Measurements from ENCODE around the gene TNS1. TPM values are rescaled to one million over a fixed set of nuclear protein-coding genes. Genes with fewer than 3 reads are reported as not detected.

Gene TNS1
- total RNA-seq, 1 donor from 2014 or later, result 14.5 TPM

DNA sequence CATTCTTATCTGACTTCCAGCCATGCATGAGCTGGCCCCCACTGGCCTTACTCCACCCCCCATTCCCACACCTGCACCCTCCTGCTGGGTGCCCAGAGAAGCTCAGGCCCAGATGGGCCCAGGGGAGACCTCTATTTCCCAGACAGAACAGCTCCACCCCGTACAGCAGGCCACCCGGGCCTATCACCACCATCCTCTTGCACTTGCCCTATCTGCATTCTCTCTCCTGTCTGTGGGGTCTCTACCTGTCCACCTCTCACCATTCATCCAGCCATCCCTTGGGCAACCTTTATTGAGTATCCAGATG lies 25.3 kb upstream of the TNS1 start:
- DNase-seq (ENCODE audit: low read depth, low spot score), result no peak
- no peaks in the 10 kb centered on the region for H3K36me3 Mint-ChIP-seq (ENCODE audit: low read depth)
- peaks cover 12% of the 10 kb centered on the region for H3K4me1 Mint-ChIP-seq
- H3K27ac Mint-ChIP-seq (ENCODE audit: unreplicated experiment), result no peak overlapping the region
- H3K4me3 Mint-ChIP-seq, result no peak overlapping the region
- H3K9me3 Mint-ChIP-seq, result no peaks in the 10 kb centered on the region
- H3K27me3 Mint-ChIP-seq (ENCODE audit: low read depth), result peaks cover 7% of the 10 kb centered on the region
- TF ChIP-seq, protein P1, sequence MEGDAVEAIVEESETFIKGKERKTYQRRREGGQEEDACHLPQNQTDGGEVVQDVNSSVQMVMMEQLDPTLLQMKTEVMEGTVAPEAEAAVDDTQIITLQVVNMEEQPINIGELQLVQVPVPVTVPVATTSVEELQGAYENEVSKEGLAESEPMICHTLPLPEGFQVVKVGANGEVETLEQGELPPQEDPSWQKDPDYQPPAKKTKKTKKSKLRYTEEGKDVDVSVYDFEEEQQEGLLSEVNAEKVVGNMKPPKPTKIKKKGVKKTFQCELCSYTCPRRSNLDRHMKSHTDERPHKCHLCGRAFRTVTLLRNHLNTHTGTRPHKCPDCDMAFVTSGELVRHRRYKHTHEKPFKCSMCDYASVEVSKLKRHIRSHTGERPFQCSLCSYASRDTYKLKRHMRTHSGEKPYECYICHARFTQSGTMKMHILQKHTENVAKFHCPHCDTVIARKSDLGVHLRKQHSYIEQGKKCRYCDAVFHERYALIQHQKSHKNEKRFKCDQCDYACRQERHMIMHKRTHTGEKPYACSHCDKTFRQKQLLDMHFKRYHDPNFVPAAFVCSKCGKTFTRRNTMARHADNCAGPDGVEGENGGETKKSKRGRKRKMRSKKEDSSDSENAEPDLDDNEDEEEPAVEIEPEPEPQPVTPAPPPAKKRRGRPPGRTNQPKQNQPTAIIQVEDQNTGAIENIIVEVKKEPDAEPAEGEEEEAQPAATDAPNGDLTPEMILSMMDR (conservative IDR thresholded peaks at IDR 0.05), result no peak

GRCh38 chr2:218027426-218028188 lies 24.8 kb upstream of the TNS1 start:
- H3K27ac Mint-ChIP-seq (ENCODE audit: unreplicated experiment), result no peak overlapping the region
- no peak for DNase-seq (ENCODE audit: low read depth, low spot score)
- peaks cover 12% of the 10 kb centered on the region for H3K4me1 Mint-ChIP-seq
- peaks cover 2% of the 10 kb centered on the region for H3K27me3 Mint-ChIP-seq (ENCODE audit: low read depth)
- no peaks in the 10 kb centered on the region for H3K36me3 Mint-ChIP-seq (ENCODE audit: low read depth)
- no peaks in the 10 kb centered on the region for H3K9me3 Mint-ChIP-seq
- TF ChIP-seq, protein P1 (conservative IDR thresholded peaks at IDR 0.05), result no peak
- H3K4me3 Mint-ChIP-seq, result no peak overlapping the region

GRCh38 chr2:218026676-218027425 lies 24.1 kb upstream of the TNS1 start:
- DNase-seq (ENCODE audit: low read depth, low spot score), result no peak
- no peak overlapping the region for H3K4me3 Mint-ChIP-seq
- H3K4me1 Mint-ChIP-seq, result peaks cover 19% of the 10 kb centered on the region
- no peak overlapping the region for H3K27ac Mint-ChIP-seq (ENCODE audit: unreplicated experiment)
- TF ChIP-seq, protein P1 (conservative IDR thresholded peaks at IDR 0.05), result no peak
- no peaks in the 10 kb centered on the region for H3K36me3 Mint-ChIP-seq (ENCODE audit: low read depth)
- H3K9me3 Mint-ChIP-seq, result no peaks in the 10 kb centered on the region
- no peaks in the 10 kb centered on the region for H3K27me3 Mint-ChIP-seq (ENCODE audit: low read depth)

DNA sequence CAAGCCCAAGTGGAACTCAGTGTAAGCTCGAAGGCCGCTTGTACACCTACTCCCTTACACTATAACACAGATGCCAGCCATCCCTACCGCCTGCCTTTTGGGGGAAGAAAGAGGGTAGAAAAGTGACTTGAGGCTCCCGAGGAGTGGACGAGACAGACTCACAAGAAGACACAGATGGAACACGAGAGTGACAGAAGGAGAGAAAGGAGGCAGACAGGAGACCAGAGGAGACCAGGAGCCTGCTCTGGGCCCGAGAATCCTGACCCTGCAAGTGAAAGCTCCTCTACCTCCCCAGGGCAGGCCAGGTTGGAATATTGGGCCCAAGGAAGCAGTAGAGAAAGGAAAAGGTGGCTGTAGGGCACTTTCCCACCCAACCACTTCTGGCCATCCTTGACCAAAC lies 23.4 kb upstream of the TNS1 start:
- no peaks in the 10 kb centered on the region for H3K27me3 Mint-ChIP-seq (ENCODE audit: low read depth)
- H3K27ac Mint-ChIP-seq (ENCODE audit: unreplicated experiment), result no peak overlapping the region
- H3K9me3 Mint-ChIP-seq, result no peaks in the 10 kb centered on the region
- TF ChIP-seq, protein P1 (conservative IDR thresholded peaks at IDR 0.05), result no peak
- DNase-seq (ENCODE audit: low read depth, low spot score), result no peak
- peaks cover 23% of the 10 kb centered on the region for H3K4me1 Mint-ChIP-seq
- H3K4me3 Mint-ChIP-seq, result no peak overlapping the region
- H3K36me3 Mint-ChIP-seq (ENCODE audit: low read depth), result no peaks in the 10 kb centered on the region

DNA sequence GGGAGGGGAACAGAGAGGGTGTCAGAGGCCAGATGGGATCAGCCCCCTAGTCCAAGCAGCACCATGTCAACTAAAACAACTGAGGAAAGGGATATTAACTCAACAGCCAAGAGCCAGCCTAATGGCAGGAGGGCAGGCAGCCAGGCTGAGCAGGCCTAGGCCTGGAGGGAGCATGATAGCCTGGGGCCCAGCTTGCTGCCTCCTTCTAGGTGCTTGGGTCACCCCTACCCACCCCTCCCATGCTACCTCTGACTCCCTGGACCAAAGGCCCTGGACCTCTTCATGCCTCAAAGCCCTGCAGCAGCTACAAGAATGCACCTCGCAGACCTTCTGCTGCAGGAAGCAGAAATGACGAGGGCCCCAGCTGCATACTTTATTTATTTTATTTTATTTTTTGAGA lies 22.1 kb upstream of the TNS1 start:
- H3K4me1 Mint-ChIP-seq, result peaks cover 34% of the 10 kb centered on the region
- TF ChIP-seq, protein P1 (conservative IDR thresholded peaks at IDR 0.05), result no peak
- no peak overlapping the region for H3K27ac Mint-ChIP-seq (ENCODE audit: unreplicated experiment)
- no peaks in the 10 kb centered on the region for H3K36me3 Mint-ChIP-seq (ENCODE audit: low read depth)
- H3K4me3 Mint-ChIP-seq, result no peak overlapping the region
- H3K9me3 Mint-ChIP-seq, result no peaks in the 10 kb centered on the region
- DNase-seq (ENCODE audit: low read depth, low spot score), result no peak
- no peaks in the 10 kb centered on the region for H3K27me3 Mint-ChIP-seq (ENCODE audit: low read depth)

Measured in neural crest cell (in vitro differentiated cells).